Measurements from ENCODE around the gene JADE1. TPM values are rescaled to one million over a fixed set of nuclear protein-coding genes. Genes with fewer than 3 reads are reported as not detected.

Gene JADE1
- total and polyA plus RNA-seq, 4 donors, result 5.0 to 17.6 (median 10.5) TPM

DNA sequence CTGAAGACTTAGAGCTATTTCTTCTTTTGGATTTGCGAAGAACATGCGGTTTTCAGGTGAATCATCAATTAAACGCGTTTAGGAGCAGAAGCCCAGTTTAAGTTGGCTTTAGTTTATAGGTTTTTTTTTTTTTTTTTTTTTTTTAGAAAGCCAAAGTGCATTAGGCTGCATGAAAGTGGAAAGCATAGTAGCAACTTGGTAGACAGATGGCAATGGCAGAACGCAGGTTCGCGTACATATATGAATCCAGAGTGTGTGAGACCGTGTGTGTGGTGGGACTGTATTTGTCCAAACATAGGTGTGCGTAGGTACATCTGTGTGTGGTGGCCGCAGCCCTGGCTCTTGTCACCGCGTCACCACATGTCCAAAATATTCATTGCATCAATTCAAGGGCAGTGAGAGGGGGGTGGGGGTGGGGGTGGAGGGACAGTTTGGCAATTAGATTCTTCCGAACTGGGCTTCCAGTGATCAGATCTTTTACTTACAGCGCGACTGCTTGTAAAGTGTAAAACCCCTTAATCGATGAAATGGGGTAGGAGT, 901 bp downstream of the JADE1 start:
- H3K4me1 ChIP-seq (ENCODE audit: control insufficient read depth in 4 of 4, insufficient read depth in 4 of 4, low read length in 3 of 4), result peaks cover 3 to 21% (median 8%) of the 10 kb centered on the region in 4 donors
- DNase-seq (ENCODE audit: low spot score), result peak; percentile 45
- peak overlapping the region; percentile 90 to 98 for H3K27ac ChIP-seq (ENCODE audit: low read depth in 1 of 2, low read length in 2 of 2)
- peak overlapping the region; percentile 75 to 92 for H3K9ac ChIP-seq (ENCODE audit: low read depth in 1 of 2, low read length in 2 of 2)
- no peaks in the 10 kb centered on the region for H3K27me3 ChIP-seq (ENCODE audit: control insufficient read depth in 4 of 4, insufficient read depth in 4 of 4, low read length in 3 of 4)
- TF ChIP-seq NR2F2 (IDR thresholded peaks at IDR 0.05) (no peak), ZBTB33 (IDR thresholded peaks at IDR 0.05) (no peak), RAD21 (IDR thresholded peaks at IDR 0.05) (peak in 1 of 2 donors; percentile 4), ATF3 (IDR thresholded peaks at IDR 0.05) (no peak), HNF4A (conservative IDR thresholded peaks at IDR 0.05) (no peak), FOXA2 (IDR thresholded peaks at IDR 0.05) (no peak), RXRA (IDR thresholded peaks at IDR 0.05) (no peak), JUND (IDR thresholded peaks at IDR 0.05) (no peak), EGR1 (IDR thresholded peaks at IDR 0.05; ENCODE audit: low read depth in 2 of 2) (no peak), YY1 (IDR thresholded peaks at IDR 0.05) (peak; percentile 17)
- TF ChIP-seq, protein P1, sequence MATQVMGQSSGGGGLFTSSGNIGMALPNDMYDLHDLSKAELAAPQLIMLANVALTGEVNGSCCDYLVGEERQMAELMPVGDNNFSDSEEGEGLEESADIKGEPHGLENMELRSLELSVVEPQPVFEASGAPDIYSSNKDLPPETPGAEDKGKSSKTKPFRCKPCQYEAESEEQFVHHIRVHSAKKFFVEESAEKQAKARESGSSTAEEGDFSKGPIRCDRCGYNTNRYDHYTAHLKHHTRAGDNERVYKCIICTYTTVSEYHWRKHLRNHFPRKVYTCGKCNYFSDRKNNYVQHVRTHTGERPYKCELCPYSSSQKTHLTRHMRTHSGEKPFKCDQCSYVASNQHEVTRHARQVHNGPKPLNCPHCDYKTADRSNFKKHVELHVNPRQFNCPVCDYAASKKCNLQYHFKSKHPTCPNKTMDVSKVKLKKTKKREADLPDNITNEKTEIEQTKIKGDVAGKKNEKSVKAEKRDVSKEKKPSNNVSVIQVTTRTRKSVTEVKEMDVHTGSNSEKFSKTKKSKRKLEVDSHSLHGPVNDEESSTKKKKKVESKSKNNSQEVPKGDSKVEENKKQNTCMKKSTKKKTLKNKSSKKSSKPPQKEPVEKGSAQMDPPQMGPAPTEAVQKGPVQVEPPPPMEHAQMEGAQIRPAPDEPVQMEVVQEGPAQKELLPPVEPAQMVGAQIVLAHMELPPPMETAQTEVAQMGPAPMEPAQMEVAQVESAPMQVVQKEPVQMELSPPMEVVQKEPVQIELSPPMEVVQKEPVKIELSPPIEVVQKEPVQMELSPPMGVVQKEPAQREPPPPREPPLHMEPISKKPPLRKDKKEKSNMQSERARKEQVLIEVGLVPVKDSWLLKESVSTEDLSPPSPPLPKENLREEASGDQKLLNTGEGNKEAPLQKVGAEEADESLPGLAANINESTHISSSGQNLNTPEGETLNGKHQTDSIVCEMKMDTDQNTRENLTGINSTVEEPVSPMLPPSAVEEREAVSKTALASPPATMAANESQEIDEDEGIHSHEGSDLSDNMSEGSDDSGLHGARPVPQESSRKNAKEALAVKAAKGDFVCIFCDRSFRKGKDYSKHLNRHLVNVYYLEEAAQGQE (IDR thresholded peaks at IDR 0.05), result peak; percentile 15
- H3K9me3 ChIP-seq (ENCODE audit: control insufficient read depth in 4 of 4, low read length in 3 of 4), result no peaks in the 10 kb centered on the region
- under 1% methylated on average over 16 of the region's 16 CpGs for WGBS
- H3K36me3 ChIP-seq (ENCODE audit: control insufficient read depth in 4 of 4, insufficient read depth in 3 of 4, low read depth in 1 of 4, low read length in 3 of 4), result no peaks in the 10 kb centered on the region
- H3K4me3 ChIP-seq (ENCODE audit: low read depth in 1 of 3, low read length in 3 of 3), result peak overlapping the region; percentile 88 to 98 (median 92)

GRCh38 chr4:128810871-128811570, 1.5 kb downstream of the JADE1 start:
- WGBS, result under 1% methylated on average over 50 of the region's 50 CpGs
- peak overlapping the region; percentile 90 to 98 for H3K27ac ChIP-seq (ENCODE audit: low read depth in 1 of 2, low read length in 2 of 2)
- DNase-seq (ENCODE audit: low spot score), result peak; percentile 78
- H3K27me3 ChIP-seq (ENCODE audit: control insufficient read depth in 4 of 4, insufficient read depth in 4 of 4, low read length in 3 of 4), result no peaks in the 10 kb centered on the region
- H3K9ac ChIP-seq (ENCODE audit: low read depth in 1 of 2, low read length in 2 of 2), result peak overlapping the region; percentile 63 to 67
- no peaks in the 10 kb centered on the region for H3K9me3 ChIP-seq (ENCODE audit: control insufficient read depth in 4 of 4, low read length in 3 of 4)
- TF ChIP-seq, protein P1 (IDR thresholded peaks at IDR 0.05), result peak; percentile 84
- peak; percentile 38 to 41 for TF ChIP-seq RAD21 (IDR thresholded peaks at IDR 0.05)
- peak; percentile 64 for TF ChIP-seq YY1 (IDR thresholded peaks at IDR 0.05)
- TF ChIP-seq ZBTB33 (IDR thresholded peaks at IDR 0.05), result peak; percentile 14
- TF ChIP-seq ATF3 (IDR thresholded peaks at IDR 0.05), result no peak
- peak; percentile 66 for TF ChIP-seq SP1 (IDR thresholded peaks at IDR 0.05)
- TF ChIP-seq HNF4G (IDR thresholded peaks at IDR 0.05), result no peak
- TF ChIP-seq GABPA (IDR thresholded peaks at IDR 0.05 in 1 of 2, conservative IDR thresholded peaks at IDR 0.05 in 1 of 2), result peak in 1 of 2 donors; percentile 11
- TF ChIP-seq TAF1 (conservative IDR thresholded peaks at IDR 0.05), result peak; percentile 58
- TF ChIP-seq, protein P2, sequence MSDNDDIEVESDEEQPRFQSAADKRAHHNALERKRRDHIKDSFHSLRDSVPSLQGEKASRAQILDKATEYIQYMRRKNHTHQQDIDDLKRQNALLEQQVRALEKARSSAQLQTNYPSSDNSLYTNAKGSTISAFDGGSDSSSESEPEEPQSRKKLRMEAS (IDR thresholded peaks at IDR 0.05), result peak; percentile 63
- TF ChIP-seq RXRA (IDR thresholded peaks at IDR 0.05), result peak; percentile 10 to 40
- peaks cover 3 to 23% (median 11%) of the 10 kb centered on the region in 4 donors for H3K4me1 ChIP-seq (ENCODE audit: control insufficient read depth in 4 of 4, insufficient read depth in 4 of 4, low read length in 3 of 4)
- H3K4me3 ChIP-seq (ENCODE audit: low read depth in 1 of 3, low read length in 3 of 3), result peak overlapping the region; percentile 88 to 98 (median 92)
- no peaks in the 10 kb centered on the region for H3K36me3 ChIP-seq (ENCODE audit: control insufficient read depth in 4 of 4, insufficient read depth in 3 of 4, low read depth in 1 of 4, low read length in 3 of 4)
